NCI-H1436 treated with DMSO at 0.1 percent for 48 hours (cell line): Measurements from ENCODE around the gene GRWD1.
A peak's percentile ranks its signal among the peaks of the same experiment; 100 is the strongest.

Experiments used
- DNase-seq: peaks from one replicate; lab custom pipeline; 2025; lab: John Stamatoyannopoulos, UW

The GRWD1 gene

DNA sequence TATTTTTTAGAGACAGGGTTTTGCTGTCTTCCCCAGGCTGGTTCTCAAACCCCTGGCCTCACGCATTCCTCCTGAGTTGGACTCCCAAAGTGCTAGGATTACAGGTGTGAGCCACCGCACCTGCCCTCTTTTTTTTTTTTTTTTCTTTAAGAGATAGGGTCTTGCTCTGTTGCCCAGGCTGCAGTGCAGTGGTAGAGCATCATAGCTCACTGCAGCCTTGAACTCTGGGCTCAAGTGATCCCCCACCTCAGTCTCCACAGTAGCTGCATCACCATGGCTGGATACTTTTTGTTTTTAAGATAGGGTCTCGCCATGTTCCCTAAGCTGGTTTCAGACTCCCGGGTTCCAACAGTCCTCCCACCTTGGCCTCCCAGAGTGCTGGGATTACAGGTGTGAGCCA, 11.1 kb downstream of the GRWD1 start:
- no peak for DNase-seq

DNA sequence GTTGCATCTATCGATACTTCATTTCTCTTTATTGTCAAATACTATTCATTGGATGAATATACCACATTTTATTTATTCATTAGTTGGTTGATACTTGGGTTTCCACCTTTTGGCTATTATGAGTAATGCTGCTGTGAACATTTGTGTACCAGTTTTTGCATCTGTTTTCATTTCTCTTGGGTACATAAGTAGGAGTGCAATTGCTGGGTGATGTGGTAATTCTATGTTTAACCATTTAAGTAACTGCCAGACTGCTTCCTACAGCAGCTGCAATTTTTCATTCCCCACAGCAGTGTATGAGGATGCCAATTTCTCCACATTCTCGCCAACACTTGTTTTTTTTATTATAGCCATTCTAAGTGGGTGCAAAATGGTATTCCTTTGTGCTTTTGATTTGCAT, 12.2 kb downstream of the GRWD1 start:
- no peak for DNase-seq

DNA sequence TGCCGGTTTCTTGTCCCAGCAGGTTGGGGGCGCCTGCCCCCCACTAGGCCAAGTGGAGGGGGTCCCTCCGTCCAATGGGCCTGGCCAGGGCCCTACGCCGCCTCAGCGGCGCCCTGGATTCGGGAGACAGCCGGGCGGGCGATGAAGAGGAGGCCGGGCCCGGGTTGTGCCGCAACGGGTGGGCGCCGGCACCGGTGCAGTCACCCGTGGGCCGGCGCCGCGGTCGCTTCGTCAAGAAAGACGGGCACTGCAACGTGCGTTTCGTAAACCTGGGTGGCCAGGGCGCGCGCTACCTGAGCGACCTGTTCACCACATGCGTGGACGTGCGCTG, 15.8 kb downstream of the GRWD1 start:
- DNase-seq = no peak

DNA sequence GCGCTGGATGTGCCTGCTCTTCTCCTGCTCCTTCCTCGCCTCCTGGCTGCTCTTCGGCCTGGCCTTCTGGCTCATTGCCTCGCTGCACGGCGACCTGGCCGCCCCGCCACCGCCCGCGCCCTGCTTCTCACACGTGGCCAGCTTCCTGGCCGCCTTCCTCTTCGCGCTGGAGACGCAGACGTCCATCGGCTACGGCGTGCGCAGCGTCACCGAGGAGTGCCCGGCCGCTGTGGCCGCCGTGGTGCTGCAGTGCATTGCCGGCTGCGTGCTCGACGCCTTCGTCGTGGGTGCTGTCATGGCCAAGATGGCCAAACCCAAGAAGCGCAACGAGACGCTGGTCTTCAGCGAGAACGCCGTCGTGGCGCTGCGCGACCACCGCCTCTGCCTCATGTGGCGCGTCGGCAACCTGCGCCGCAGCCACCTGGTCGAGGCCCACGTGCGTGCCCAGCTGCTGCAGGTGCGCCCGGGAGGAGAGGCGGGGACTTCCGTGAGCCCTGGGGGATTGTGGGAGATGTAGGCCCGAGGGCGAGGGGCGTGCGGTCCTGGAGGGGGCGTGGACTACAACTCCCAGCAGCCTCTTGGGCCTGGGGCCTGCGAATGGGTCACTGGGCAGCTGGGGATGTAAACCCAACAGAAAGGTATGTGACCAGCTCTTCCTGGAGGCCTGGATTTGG, 16.3 kb downstream of the GRWD1 start:
- DNase-seq = no peak

DNA sequence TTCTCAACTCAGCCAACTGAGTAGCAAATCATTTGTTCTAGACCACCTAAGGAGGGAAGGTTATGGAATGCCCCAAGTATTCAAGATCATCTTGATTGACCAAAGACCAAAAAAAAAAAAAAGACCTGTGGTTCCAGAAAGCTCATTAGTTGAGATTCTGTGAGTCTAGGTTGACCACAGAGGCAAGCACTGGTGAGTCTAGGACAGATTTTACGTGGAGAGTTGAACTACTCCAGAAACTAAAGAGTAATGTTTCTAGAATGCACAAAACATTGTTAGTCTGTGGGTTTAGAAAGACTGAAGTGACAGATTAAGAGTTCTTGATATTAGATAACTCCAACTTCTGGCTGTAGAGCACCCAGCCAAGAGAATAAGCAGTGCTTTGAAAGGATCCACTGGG, 19.4 kb downstream of the GRWD1 start:
- no peak for DNase-seq

DNA sequence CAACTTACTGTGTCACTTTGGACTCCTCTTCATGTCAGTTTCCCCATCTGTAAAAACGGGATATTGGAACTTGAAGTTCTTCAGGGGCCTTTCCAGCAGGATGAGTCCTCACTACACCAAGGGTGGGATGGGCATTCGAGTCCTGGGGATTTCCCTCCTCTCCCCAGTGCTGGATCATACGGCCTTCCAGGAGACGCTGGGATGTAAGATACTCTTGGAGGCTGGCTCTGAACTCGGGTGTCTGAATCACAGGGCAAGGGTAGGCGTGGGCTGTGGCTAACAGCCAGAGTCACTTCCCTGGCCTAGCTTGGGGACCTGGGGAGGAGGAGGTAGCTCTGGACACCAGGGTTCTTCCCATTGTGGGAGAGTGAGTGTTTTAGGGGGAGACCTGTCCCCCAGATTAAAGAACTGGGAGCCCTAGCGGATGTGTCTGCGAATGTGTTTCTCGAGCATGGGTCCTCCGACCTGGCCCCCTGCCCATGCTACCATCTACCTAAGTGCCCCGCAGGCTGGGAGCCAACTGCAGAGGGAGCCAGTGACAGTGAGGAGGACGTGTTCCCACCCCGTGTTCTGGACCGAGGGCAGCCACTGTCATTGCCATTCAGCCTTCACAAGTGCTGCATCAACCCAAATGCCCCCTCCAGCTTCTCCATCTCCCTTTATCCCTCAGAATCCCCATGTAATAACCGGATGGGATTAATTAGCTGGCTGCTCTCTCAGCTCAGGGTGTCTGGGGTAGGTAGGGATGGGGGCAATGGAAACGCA, 21.0 kb downstream of the GRWD1 start:
- DNase-seq = no peak

DNA sequence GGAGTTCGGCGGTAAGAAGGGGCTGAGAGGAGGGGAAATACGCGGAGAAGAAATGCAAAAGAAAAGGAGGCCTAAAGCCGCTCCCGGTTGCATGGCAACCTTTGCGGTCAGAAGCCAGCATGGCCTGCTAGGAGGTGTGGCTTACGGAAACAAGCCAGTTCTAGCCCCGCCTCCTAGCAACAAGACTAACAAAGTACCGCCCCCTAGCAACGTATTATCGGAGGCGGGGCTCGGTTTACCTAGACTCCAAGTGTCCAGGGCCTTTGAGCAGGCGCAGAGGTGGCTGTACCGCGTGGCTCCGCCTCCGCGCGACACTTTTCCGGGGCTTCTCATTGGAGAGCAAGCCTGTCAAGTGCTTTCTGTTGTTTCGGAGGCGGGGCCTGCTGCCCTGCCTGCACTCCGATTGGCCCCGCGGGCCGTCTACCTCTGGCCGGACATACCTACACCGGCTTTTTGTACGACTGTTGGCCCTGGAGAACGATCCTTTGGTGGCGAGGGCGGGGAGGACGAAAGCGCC, 23.0 kb downstream of the GRWD1 start:
- DNase-seq = peak; percentile 100

DNA sequence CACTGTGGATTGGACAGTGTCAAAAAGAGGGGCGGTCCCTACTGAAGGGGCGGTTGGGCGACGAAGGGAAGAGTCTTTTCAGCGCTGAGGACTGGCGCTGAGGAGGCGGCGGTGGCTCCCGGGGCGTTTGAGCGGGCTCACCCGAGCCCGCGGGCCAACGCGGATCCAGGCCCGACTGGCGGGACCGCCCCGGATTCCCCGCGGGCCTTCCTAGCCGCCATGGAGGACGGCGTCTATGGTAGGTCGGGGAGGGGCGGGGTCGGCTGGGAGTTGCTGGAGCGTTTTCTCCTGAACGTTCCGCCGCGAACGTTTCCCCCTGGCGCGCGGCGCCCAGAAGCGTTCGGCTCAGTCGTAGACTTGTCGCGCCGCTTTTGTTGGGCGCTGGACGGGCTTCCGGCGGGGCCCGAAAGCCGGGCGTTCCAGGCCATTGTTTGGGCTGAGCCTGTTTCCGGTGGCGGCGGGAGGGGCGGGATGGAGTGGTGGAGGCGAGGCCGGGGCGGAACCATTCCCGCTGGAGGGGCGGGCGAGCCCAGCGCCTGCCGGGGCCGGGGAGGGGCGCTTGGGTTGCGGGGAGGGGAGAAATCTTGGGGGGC, 23.6 kb downstream of the GRWD1 start, which contains the start of gene CYTH2:
CYTH2 (plus strand) TSS at position 81 of the 593 bp plus-strand sequence; CDS start at position 220, 139 bp downstream.
- DNase-seq = no peak

DNA sequence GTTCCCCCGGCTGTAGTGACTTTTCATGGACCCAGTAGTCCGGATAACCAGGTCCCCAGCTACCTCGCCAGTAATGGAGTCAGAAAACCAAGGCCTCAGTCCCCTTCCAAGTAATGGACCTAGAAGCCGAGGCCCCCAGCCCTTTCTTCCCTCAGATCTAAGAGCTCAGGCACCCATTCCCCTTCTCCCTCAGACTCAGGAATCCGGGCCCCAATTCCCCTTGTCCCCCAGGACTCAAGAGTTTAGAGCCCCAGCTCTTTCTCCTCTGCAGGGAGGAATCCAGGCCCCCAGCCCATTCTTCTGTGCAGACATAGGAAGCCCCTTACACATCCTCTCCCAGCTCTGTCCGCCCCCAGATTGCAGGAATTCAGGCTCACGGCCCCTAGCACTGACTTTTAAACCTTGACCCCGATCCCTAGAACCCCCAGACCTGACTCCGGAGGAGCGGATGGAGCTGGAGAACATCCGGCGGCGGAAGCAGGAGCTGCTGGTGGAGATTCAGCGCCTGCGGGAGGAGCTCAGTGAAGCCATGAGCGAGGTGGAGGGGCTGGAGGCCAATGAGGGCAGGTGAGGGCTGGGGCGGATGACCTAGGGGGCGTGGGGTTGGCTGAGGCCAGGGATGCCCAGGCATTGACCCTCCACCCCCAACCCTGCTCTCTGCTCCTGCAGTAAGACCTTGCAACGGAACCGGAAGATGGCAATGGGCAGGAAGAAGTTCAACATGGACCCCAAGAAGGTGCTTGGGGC, 24.3 kb downstream of the GRWD1 start:
- DNase-seq = no peak

DNA sequence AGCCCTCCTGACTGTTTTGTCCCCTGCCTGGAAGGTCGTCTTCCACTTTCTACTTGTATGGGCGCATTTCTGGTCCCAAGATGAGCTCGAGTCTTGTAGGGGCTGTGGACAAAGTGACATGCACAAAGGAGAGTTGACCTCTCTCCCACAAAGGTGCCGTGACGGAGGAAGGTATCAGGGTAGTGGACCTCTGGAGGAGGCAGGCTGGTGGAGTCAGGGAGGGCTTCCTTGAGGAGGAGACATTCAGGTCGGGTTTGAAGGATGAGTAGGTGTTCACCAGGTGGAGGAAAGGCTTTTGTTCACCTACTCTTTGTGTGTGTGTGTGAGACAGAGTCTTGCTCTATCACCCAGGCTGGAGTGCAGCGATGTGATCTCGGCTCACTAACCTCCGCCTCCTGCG, 25.1 kb downstream of the GRWD1 start:
- no peak for DNase-seq

DNA sequence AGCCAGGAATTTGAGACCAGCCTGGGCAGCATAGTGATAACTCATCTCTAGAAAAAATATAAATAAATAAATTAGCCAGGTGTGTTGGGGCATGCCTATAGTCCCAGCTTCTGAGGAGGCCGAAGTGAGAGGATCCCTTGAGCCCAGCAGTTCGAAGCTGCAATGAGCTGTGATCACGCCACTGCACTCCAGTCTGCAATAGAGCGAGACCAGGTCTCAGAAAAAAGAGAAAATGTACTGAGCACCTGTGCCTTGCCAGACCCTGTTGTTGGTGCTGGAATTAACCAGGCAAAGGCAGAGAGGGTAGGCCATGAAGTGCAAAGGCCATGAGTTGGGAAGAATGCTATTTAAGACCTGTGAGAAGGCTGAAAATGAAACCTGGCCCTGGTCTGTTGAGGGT, 26.1 kb downstream of the GRWD1 start:
- DNase-seq = no peak

DNA sequence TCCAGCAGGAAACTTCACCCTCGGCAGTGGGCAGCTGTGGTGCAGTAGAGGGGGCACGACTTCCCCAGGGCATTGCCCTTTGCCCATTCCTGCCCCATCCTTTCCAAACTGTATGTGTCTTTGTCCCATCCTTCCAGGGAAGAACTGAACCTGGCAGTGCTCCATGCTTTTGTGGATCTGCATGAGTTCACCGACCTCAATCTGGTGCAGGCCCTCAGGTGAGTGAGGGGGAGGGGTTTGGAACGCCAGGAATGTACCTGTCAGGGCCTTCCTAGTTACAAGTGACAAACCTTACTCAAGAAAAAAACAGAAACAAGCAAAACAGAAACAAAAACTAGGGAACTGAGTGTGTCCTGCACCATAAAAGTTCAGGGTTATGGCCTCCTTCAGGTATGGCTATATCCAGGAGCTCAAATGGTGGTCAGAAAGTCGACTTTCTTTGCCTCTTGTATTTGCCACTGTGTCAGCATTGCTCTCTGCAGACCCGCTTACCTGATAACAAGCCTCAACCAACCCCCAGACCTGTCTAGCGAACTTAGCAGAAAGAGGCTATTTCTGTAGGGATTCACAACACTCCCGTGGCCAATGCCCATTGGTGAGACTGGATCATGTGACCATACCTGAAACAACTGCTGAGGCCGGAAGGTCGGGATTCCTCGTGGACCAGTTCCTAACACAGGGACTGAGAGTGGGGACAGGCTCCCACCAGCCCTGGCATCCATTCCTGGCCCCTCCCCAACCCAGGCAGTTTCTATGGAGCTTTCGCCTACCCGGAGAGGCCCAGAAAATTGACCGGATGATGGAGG, 27.6 kb downstream of the GRWD1 start:
- DNase-seq = no peak

DNA sequence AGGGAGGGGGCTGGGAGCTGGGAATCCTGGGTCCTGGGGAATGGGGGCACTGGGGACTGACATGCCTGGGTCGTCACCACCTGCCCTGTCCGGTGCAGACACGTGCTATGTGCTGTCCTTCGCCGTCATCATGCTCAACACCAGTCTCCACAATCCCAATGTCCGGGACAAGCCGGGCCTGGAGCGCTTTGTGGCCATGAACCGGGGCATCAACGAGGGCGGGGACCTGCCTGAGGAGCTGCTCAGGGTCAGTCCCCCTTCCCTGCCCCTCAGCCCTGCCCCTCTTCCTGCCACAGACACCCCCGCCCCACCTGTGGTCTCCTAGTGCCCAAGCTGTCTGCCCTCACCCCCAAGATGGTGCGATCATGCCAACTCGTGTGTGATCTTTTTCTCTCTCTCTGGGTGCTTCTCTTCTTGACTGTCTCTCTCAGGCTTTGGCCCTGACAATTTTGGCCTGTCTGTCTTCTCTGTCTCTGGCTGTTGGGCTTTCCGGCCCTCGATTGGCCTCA, 28.4 kb downstream of the GRWD1 start:
- DNase-seq = no peak

DNA sequence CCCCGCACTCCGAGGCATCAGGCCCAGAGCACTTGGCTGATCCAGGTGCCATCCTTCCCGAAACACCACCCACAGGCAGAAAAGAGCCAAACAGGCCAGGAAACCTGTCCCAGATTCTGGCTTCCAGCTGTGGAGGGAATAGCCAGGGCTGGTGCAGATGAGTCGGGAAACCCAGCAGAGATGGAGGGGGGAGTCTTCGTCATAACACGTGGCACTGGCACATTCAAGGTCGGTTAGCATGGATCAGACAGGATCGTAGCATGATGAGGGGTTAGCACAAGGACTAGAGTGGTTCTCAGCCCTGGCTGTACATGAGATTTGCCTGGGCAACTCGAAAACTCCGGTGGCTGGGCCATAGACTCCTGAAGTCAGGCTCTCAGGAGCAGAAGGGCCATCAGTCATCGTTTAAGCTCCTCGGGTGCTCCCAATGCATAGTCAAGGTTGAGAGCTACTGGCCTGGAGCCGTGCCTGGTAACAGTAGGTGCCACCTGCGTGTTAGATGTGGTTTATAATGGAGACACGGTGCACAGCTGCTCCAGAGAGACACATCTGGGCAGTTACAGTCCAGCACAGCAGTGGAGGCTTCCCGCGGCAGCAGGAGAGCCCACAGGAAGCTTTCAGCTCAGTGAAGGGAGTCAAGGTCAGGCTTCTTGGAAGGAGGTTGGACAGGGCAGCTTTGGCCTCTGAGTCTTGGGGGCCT, 29.7 kb downstream of the GRWD1 start:
- DNase-seq = no peak

DNA sequence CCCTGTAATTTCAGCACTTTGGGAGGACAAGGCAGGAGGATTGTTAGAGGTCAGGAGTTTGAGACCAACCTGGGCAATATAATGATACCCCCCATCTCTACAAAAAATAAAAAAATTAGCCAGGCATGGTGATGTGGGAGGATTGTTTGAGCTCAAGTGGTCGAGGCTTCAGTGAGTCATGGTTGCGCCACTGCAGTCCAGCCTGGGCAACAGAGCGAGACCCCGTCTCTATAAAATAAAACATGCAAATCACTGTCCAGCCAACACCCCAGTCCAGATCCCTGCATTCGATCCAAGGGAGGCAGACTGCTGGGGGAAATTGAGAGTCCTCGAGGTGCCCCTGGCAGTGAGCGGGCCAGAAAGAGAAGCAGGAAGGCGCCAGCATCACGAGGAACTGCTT, 30.4 kb downstream of the GRWD1 start:
- no peak for DNase-seq

DNA sequence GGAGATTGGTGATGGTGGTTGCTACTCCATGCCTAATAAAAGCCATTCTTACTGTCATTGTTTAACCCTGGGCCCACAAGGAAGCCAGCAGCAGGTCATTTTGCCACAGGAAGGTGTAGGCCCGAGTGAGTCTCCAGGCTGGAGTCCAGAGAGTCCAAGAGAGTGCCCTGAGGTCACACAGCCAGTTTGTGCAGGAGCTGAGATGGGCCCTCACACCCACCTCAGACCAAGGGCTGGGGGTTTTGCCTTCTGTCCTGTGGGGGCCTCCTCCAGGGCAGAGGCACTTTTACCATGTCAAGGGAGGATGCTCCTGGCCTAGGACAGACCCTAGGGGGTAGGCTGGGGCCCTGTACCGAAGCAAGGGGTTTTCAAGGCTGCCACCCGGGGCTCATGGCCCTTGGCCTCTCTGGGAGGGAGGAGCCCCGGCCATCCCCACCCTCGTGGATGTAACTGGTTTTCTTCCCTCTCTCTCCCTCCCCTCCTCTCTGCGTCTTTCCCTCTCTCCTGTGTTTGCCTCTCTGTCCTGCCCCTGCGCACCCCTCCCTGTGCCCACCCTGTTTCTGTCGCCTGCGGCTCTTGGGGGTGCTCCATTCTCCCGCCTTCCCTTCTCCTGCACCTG, 31.4 kb downstream of the GRWD1 start:
- no peak for DNase-seq

DNA sequence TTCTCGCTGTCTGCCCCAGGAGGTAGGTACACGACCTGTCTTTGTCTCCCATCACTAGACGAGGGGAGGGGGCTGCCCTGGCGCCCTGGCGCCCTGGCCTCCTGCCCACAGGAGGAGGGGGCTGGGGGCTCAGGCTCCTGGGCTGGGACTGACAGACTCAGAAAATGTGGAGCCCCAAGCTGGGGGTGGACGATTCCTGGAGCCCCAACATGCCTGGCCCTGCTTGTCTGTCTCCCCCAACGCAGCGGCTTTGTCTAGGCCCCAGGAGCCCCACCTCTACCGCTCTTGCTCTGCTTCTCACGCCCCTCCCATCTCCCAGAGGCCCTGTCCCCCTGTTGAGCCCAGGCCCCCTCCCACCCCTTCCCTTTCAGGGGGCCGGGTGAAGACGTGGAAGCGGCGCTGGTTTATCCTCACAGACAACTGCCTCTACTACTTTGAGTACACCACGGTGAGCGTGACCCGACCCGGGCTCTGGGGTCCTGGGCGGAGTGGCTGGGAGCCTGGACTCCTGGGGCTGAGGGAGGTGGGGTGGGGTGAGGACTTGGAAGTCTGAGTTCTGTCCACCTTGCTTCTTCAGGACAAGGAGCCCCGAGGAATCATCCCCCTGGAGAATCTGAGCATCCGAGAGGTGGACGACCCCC, 32.0 kb downstream of the GRWD1 start:
- DNase-seq = no peak

DNA sequence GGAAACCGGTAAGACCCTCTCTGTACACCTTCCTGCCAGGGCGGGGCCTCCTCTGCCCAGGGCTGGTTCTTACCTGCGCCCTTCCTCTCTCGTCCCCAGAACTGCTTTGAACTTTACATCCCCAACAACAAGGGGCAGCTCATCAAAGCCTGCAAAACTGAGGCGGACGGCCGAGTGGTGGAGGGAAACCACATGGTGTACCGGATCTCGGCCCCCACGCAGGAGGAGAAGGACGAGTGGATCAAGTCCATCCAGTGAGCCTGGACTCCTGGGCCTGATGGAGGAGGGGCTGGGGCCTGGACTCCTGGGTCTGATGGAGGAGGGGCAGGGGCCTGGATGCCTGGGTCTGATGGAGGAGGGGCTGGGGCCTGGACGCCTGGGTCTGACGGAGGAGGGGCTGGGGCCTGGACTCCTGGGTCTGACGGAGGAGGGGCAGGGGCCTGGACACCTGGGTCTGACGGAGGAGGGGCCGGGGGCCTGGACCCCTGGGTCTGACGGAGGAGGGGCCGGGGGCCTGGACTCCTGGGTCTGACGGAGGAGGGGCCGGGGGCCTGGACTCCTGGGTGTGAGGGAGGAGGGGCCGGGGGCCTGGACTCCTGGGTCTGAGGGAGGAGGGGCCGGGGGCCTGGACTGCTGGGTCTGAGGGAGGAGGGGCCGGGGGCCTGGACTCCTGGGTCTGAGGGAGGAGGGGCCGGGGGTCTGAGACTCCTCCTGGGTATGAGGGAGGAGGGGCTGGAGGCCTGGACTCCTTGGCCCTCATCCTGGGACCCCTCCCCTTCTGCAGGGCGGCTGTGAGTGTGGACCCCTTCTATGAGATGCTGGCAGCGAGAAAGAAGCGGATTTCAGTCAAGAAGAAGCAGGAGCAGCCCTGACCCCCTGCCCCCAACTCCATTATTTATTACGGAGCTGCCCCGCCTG, 32.8 kb downstream of the GRWD1 start:
- DNase-seq = no peak

DNA sequence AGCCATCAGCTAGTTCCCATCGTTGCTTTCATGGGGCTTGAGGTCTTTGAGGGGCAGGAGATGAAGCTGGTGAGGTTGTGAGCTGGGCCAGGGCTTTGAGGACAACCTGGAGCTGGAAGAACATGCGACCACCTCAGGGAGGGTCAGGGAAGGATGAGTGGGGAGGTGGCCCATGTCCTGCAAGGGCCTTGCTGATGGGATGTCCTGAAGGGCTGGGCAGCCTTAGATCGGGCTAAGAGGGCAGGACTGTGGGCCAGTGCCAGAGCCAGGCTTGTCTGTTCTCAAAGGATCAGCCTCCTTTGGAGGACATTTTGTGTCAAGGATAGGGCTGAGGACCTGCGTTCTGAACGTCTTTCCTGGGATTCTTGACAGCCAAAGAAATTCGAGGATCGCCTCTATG, 33.9 kb downstream of the GRWD1 start:
- DNase-seq = no peak
